ENCODE measurements around the gene GATA6. TPM values are rescaled to one million over a fixed set of nuclear protein-coding genes. Genes with fewer than 3 reads are reported as not detected.

The GATA6 gene
- total RNA-seq, 2 experiments from 2014 or later, result 0.14 to 0.17 TPM

DNA sequence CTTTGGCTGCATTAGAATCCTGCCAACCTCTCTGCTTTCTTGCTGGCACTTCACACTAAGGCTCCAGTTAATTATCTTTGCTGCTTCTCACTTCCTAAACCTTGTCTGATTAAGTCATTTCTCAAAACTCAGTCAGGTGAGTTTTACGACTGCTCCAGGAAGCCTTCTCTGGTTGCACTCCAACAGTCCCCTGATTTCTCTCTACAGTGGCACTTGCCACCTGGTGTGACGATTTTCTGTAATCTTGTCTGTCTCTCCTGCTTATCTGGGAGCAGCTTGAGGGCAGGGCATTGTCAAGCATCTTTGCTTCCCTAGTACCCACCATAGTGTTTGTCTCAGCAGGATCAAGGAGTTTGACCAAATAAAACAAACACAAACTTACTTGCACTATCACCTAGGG lies 10.4 kb upstream of the GATA6 start:
- ATAC-seq (ENCODE audit: low read depth), result no peak
- no peak overlapping the region for H3K4me3 Mint-ChIP-seq
- H3K9me3 Mint-ChIP-seq, result no peaks in the 10 kb centered on the region
- H3K36me3 Mint-ChIP-seq, result no peaks in the 10 kb centered on the region
- H3K4me1 Mint-ChIP-seq, result no peaks in the 10 kb centered on the region
- no peak for DNase-seq
- POLR2A ChIA-PET, result no interaction called here
- no peak overlapping the region for H3K27ac Mint-ChIP-seq
- peaks cover 30% of the 10 kb centered on the region for H3K27me3 Mint-ChIP-seq

DNA sequence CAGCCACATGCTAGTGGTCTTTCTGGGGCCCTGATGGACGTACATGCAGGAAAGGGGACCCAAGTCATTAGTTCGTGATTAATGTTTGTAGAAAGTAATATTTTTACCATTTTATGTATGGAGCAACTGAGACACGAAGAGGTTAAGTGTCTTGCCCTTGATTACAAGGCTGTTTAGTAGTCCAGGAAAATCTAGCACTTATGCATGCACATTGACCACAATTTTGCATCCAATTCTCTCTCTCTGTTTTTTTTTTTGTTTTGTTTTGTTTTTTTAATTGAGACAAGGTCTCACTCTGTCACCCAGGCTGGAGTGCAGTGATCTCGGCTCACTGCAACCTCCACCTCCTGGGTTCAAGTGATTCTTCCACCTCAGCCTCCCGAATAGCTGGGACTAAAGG lies 8.3 kb upstream of the GATA6 start:
- Mint-ChIP-seq H3K27me3 (peaks cover 43% of the 10 kb centered on the region), H3K27ac (no peak overlapping the region), H3K4me3 (no peak overlapping the region), H3K9me3 (no peaks in the 10 kb centered on the region), H3K4me1 (peaks cover 4% of the 10 kb centered on the region), H3K36me3 (peaks cover 1% of the 10 kb centered on the region)
- POLR2A ChIA-PET, result no interaction called here
- ATAC-seq (ENCODE audit: low read depth), result no peak
- no peak for DNase-seq

DNA sequence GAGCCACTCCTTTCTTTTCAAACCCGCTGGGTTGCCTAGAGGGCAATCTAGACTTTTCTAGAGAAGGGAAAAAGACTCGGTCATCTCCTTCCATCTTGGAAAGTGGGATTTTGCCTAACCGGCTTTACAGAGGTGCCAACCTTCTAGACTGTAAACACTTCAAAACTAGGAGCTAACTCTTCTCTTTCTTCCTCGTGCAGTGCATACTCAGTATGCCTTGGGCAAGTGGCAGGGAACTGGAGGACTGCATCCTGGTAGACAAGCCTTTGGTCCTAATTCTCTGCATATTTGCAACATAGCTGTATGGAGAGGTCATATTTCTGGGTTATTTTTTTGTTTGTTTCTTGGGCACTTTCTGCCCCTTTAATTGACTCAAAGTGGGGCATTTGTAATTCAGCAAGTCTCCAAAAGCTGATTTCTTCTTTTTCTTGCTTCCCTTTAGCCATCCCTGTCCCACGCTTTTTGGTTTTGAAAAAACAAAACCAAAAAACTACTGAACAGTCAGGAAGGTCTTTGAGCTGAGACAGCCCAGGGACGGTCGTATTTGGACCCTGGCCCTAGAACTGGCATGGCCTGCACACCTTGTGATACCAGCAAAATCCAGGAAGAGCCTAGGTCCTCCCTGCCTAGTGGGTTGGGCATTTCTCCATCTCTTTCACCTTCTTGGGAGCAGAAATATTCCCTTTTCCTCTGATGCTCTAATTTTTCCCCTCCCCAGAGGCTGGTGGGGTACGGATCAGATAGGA lies 5.8 kb upstream of the GATA6 start:
- no peak for ATAC-seq (ENCODE audit: low read depth)
- peaks cover 11% of the 10 kb centered on the region for H3K4me1 Mint-ChIP-seq
- POLR2A ChIA-PET, result no interaction called here
- H3K27ac Mint-ChIP-seq, result no peak overlapping the region
- H3K36me3 Mint-ChIP-seq, result peaks cover 1% of the 10 kb centered on the region
- peaks cover 68% of the 10 kb centered on the region for H3K27me3 Mint-ChIP-seq
- no peaks in the 10 kb centered on the region for H3K9me3 Mint-ChIP-seq
- no peak overlapping the region for H3K4me3 Mint-ChIP-seq
- DNase-seq, result no peak

DNA sequence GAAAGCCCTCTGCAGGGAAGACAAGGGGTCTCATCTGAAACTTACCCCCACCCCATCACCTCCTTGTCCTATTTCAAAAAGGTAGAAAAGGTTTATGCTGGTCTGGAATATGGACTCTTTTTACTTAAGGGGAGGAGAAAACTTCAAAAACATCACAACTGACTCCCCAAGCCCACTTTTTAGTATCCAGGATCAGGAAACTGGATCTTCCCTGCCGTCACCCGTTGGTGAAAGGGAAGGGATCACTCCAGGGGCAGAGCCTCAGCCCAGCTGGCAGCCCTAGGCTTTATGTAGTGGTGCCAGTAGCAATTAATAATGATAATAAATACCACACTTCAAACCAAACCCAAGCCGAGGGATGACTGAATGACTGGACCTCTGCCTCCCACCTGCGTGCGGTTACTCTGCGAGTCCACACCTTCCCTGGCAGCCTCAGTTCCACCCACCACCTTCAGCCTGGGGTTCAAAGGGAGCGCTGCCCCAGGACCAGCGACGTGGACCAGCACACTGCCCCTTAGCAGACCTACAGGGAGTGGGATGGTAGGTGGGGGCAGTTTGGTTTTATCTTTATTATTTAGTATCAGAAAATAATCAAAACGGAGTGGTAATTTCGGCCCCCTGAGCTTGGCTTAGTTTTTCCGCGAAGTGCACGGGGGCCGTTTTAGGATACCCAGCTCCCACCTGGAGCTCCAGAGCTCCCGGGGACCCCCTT lies 4.9 kb upstream of the GATA6 start:
- Mint-ChIP-seq H3K9me3 (no peaks in the 10 kb centered on the region), H3K27me3 (peaks cover 73% of the 10 kb centered on the region), H3K4me1 (peaks cover 15% of the 10 kb centered on the region), H3K4me3 (no peak overlapping the region), H3K36me3 (peaks cover 3% of the 10 kb centered on the region), H3K27ac (no peak overlapping the region)
- POLR2A ChIA-PET, result no interaction called here
- ATAC-seq (ENCODE audit: low read depth) (no peak), DNase-seq (no peak)

DNA sequence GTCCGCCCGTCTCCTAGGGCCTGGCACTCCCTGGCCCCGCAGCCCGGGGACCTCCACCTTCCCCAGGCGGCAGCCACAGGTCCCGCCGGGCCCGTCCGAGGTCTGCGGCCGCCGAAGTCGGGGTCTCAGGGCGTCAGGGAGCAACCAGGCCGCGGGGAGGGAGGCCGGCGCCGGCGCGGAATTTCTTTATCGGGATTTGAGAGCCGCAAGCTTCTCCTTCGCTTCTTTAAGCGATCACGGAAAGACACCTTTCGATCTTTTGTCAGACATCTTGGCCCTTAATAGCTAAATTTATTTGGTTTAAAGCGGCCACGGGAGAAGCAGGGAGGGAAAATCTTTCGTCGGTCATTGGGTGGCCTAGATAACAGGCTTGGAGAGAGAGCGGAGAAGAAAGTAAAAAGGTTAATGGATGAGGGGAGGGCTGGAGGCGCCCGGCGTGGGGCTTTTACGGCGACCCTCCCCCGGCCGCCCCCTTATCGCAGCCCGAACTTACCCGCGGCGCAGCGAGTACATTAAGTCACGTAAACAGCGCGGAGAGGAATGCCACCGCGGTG lies 4.3 kb upstream of the GATA6 start:
- Mint-ChIP-seq H3K27ac (peak overlapping the region; percentile 38), H3K4me3 (peak overlapping the region; percentile 44), H3K36me3 (peaks cover 3% of the 10 kb centered on the region), H3K4me1 (peaks cover 18% of the 10 kb centered on the region), H3K27me3 (peaks cover 80% of the 10 kb centered on the region), H3K9me3 (no peaks in the 10 kb centered on the region)
- POLR2A ChIA-PET, result no interaction called here
- ATAC-seq (ENCODE audit: low read depth) (no peak), DNase-seq (peak; percentile 35)

DNA sequence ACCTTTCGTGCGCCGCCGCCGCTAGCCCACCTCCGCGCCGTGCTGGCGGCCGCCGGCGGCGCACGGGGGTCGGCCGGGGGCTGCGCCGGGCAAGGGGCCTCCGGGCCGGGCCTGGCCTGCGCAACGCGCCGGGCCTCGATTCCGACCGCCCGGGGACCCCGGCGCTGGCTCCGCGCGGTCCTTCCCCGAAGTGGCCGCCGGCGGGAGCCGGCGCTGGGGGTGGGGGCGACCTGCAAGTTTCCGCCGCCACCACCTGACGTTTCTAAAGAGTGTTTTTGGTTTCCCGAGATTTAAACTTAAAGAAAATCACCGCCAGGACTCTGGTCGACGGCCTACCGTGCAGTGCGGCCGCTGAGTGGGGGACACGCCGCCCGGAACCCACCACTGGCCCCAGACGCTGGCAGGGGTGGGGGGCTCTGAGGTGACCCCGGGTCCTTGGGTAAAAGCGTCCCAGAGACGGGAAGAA lies 3.8 kb upstream of the GATA6 start:
- Mint-ChIP-seq H3K36me3 (peaks cover 5% of the 10 kb centered on the region), H3K9me3 (no peaks in the 10 kb centered on the region), H3K4me3 (no peak overlapping the region), H3K4me1 (peaks cover 18% of the 10 kb centered on the region), H3K27me3 (peaks cover 83% of the 10 kb centered on the region), H3K27ac (no peak overlapping the region)
- ATAC-seq (ENCODE audit: low read depth) (no peak), DNase-seq (no peak)
- POLR2A ChIA-PET, result no interaction called here

DNA sequence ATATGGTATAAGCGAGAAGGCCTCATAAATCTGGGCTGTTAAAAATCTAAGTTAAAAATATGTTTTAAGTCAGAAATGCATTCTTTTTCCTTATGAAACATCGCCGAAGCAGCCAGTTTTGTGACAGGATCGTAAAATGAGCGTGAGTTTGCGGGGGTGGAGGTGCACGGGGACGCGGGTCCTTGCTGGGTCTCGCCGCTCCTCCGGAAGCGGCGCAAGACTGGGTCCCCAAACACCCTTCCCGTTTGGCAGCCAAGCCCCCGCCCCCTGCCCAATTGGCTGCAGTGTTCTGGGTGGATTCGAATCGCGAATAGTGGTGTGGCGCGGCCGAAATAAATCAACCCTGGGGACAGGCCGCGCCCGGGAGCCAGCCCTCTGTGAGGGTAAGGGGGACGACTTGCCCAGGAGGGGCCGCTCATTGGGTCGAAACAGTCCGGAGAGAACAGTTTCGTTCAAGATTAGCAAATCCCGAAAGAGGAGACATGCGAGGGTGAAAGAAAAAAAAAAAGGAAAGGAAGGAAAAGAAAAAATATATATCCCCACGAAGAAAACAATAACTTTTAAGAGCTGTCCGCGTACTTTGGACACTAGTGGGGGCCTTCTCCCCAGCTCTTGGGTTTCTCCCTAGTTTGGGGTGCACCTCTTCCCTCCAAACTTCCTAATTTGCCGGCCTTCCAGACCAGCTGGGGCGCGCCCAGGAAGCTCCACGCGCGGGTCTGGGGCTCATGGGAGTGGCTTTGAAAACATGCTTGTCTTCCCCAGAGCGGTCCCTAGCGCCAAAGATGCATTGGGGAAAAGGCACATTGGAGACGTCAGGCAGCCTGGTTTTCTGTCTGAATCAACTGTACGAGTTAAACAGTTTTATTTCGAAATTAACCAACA lies 3.1 kb upstream of the GATA6 start:
- DNase-seq (no peak), ATAC-seq (ENCODE audit: low read depth) (no peak)
- Mint-ChIP-seq H3K4me1 (peaks cover 19% of the 10 kb centered on the region), H3K9me3 (no peaks in the 10 kb centered on the region), H3K27me3 (peaks cover 82% of the 10 kb centered on the region), H3K36me3 (peaks cover 5% of the 10 kb centered on the region), H3K4me3 (no peak overlapping the region), H3K27ac (no peak overlapping the region)
- POLR2A ChIA-PET, result no interaction called here

DNA sequence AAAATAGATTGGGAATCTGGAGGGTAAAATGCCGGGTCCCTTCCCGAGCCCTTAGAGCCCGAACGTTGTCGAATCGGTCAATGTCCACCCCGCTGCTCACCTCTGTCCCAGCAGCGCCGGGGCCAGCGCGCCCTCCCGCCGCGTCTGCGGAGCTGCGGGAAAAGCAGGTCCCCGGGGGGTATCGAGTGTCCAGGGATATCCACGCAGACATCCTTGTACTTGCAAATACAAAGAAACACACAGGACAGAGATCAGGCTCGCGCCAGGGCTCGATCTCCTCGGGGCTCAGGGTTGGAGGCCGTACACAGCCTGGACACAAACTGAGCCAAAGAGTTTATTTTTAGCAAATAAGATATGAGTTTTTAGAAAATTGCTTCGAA lies 2.3 kb upstream of the GATA6 start:
- H3K4me1 Mint-ChIP-seq, result peaks cover 19% of the 10 kb centered on the region
- ATAC-seq (ENCODE audit: low read depth), result no peak
- no peaks in the 10 kb centered on the region for H3K9me3 Mint-ChIP-seq
- no peak for DNase-seq
- POLR2A ChIA-PET, result no interaction called here
- H3K27me3 Mint-ChIP-seq, result peaks cover 76% of the 10 kb centered on the region
- no peak overlapping the region for H3K27ac Mint-ChIP-seq
- no peak overlapping the region for H3K4me3 Mint-ChIP-seq
- peaks cover 5% of the 10 kb centered on the region for H3K36me3 Mint-ChIP-seq

DNA sequence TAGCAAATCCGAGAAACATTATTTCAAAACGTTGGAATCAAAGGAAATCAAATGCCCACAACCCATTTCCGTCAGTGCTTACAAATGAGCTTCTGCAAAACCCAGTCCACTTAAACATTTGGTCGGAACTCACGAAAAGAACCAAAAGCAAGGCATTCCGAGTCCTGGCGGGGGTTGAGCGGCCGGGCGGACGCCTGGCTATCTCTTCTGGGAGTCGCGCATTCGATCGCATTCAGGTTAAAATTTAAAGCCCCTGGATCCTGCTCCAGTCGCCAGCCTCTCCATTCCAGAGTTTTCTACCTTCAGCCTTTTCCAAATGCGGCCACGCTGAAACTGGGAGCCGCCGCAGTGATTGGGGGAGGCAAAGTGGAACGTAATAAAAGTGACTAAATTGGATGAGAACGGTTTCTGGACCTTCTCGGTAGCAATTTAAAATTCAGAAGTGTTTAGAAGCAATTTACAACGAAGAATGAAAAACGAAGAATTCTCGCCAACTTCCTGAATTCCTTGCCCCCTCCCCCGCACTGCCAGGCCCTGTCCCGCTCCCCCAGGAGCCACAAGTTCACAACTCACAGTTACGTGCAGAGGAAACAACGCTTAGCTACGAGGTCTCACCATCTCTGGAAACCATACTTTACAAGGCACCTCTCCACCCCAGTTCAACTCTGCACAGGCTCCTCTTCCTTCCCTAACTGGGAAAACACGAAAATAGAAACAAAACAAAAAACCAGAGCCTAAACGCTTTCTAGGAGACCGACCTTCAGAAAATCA lies 1.7 kb upstream of the GATA6 start:
- POLR2A ChIA-PET, result no interaction called here
- Mint-ChIP-seq H3K27me3 (peaks cover 75% of the 10 kb centered on the region), H3K27ac (no peak overlapping the region), H3K4me1 (peaks cover 19% of the 10 kb centered on the region), H3K4me3 (peak overlapping the region; percentile 13), H3K36me3 (peaks cover 5% of the 10 kb centered on the region), H3K9me3 (no peaks in the 10 kb centered on the region)
- DNase-seq, result peak; percentile 36
- no peak for ATAC-seq (ENCODE audit: low read depth)

DNA sequence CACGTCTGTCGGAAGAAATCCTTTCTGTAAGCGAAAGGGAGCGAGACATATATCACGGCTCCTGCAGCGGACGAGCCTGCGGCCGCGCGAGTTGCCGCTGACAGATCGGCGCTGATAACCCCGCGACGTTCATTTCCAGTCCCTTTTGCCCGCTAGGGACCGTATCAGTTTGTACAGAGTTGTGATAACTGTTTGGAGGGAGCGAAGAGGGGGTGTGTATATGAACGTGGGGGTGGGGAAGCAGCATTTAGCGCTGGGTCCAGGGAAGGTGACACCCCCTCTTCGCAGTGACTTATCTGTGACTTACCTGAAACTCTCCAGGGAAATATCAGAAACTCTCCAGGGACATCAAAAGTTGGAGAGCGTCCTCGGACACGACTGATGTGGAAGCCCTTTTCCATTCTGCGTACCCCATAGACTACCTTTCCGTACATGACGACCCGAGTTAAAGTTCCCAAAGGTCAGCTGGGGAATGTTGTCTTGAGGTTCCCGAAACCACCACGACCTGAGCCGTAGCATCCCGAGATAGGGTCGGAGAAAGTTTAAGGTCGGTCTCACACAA lies 948 bp upstream of the GATA6 start:
- H3K4me1 Mint-ChIP-seq, result peaks cover 19% of the 10 kb centered on the region
- POLR2A ChIA-PET, result no interaction called here
- peaks cover 5% of the 10 kb centered on the region for H3K36me3 Mint-ChIP-seq
- peak overlapping the region; percentile 44 for H3K4me3 Mint-ChIP-seq
- ATAC-seq (ENCODE audit: low read depth) (no peak), DNase-seq (peak; percentile 42)
- peak overlapping the region; percentile 30 for H3K27ac Mint-ChIP-seq
- H3K9me3 Mint-ChIP-seq, result no peaks in the 10 kb centered on the region
- peaks cover 77% of the 10 kb centered on the region for H3K27me3 Mint-ChIP-seq

DNA sequence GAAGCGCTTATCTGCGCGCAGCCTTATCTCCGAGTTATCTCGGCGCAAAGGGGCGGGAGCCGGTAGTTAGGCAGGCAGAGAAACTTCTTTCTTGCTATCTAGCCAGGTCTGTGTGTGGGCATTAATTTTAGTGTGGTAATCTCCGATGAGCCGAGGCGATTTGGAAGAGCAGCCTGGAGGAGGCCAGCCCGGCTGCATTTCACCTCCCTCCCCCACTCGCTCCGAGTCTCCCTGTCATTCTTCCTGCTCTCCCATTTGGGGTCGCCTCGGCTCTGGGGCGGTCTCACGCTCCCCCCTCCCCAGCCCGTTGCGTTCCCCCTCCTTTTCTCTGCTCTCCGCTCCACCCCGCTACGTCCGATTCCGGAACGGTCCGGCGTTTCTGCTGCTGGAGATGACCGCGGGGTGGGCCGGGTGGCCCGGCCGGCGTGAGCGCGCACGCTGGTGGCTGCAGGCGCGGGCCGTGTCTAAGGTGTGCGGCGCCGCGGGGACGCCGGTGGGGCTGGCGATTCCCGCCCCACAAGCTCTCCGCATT lies 566 bp downstream of the GATA6 start:
- DNase-seq, result peak; percentile 48

DNA sequence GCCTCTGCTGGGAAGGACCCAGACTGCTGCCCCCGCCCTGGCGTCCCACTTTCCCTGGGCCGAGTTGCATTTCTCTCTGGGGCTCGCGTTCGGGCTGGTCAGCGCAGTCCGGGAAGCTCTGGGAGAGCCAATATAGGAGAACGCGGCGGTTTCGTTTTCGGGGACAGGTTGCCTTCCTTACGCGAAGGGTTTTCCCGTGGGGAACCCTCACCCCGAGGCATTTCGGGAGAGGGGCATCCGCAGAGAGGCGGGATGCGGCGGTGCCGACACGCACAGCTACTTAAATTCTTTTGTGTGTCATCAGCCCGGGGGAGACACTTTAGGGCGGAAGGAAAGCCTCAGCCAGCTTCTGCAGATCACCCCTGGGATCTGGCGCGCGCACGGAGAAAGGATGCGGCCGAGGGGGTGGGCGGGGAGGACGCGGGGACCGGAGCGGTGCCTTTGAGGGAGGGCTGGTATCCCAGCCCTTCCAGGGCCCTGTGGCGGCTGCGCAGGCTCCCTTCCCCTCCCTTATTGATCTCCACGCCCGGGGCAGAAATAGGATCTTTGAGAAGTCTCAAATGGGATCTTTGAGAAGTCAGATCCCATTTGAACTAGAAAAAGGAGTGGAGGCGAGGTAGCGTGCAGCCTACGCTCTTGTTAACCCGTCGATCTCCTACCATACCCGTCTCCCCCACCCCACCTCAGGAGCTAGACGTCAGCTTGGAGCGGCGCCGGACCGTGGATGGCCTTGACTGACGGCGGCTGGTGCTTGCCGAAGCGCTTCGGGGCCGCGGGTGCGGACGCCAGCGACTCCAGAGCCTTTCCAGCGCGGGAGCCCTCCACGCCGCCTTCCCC lies 1.2 kb downstream of the GATA6 start:
- Mint-ChIP-seq H3K27me3 (peaks cover 83% of the 10 kb centered on the region), H3K4me1 (peaks cover 17% of the 10 kb centered on the region), H3K9me3 (no peaks in the 10 kb centered on the region), H3K27ac (no peak overlapping the region), H3K4me3 (peak overlapping the region; percentile 83), H3K36me3 (peaks cover 4% of the 10 kb centered on the region)
- POLR2A ChIA-PET, result no interaction called here
- ATAC-seq (ENCODE audit: low read depth) (no peak), DNase-seq (peak; percentile 38)

More for the DNA sequence above, 566 bp downstream of the GATA6 start:
- H3K4me3 Mint-ChIP-seq, result peak overlapping the region; percentile 83
- H3K36me3 Mint-ChIP-seq, result peaks cover 5% of the 10 kb centered on the region
- H3K27ac Mint-ChIP-seq, result peak overlapping the region; percentile 69
- peak; percentile 4 for ATAC-seq (ENCODE audit: low read depth)
- H3K4me1 Mint-ChIP-seq, result peaks cover 19% of the 10 kb centered on the region
- H3K27me3 Mint-ChIP-seq, result peaks cover 80% of the 10 kb centered on the region
- H3K9me3 Mint-ChIP-seq, result no peaks in the 10 kb centered on the region
- POLR2A ChIA-PET, result no interaction called here

All from activated naive CD8-positive, alpha-beta T cell treated with anti-CD3 and anti-CD28 coated beads, Interleukin-2, amount 10 ng/mL, durations not matched to agents 7 days and 5 days (primary cell).